ENCODE measurements around the gene HMGCS2. TPM values are rescaled to one million over a fixed set of nuclear protein-coding genes. Genes with fewer than 3 reads are reported as not detected.
"Not testable (repeated sequence)": the region's sequence is repeated elsewhere in the genome, so short reads cannot be mapped to it uniquely, and the experiment has no call there.

HMGCS2 gene
- total RNA-seq, 2 donors from 2014 or later, result not detected

- DNase-seq (ENCODE audit: low spot score), result peak; percentile 94
- intact Hi-C loops (cut with DNase I), result no loop called here
These were observed 56.2 kb downstream of the HMGCS2 start for GRCh38 chr1:119712342-119713038.

GRCh38 chr1:119711804-119712341 is 56.8 kb downstream of the HMGCS2 start, which contains the start of gene PHGDH:
PHGDH (plus strand) TSS chr1:119711934; CDS start chr1:119712023, 89 bp downstream.
- intact Hi-C loops (cut with DNase I), result no loop called here
- DNase-seq (ENCODE audit: low spot score), result peak; percentile 90

DNA sequence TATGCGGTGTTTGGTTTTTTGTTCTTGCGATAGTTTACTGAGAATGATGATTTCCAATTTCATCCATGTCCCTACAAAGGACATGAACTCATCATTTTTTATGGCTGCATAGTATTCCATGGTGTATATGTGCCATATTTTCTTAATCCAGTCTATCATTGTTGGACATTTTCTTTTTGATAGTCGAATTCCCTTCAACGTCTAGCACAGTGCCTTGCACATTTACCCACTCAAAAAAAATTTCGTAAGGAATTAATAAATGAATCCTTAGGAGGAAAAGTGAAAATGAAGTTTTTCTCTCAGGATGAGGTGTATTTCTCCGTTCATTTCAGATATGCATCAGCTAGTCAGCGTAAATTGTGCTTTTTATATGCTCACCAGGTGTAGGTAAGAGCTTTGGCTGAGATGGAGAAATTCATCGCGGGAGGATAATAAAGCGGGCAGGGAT is 57.3 kb downstream of the HMGCS2 start:
- intact Hi-C loops (cut with DNase I), result not testable (repeated sequence)

GRCh38 chr1:119706599-119706998 is 62.1 kb downstream of the HMGCS2 start:
- DNase-seq (ENCODE audit: low spot score); intact Hi-C loops (cut with DNase I): not testable (repeated sequence)

More for the DNA sequence above, 57.3 kb downstream of the HMGCS2 start:
- DNase-seq (ENCODE audit: low spot score), result not testable (repeated sequence)

- no peak for DNase-seq (ENCODE audit: low spot score)
- intact Hi-C loops (cut with DNase I), result no loop called here
These were observed 64.8 kb downstream of the HMGCS2 start for GRCh38 chr1:119703666-119704450.

GRCh38 chr1:119702384-119702783 is 66.3 kb downstream of the HMGCS2 start:
- intact Hi-C loops (cut with DNase I), result no loop called here
- no peak for DNase-seq (ENCODE audit: low spot score)

DNA sequence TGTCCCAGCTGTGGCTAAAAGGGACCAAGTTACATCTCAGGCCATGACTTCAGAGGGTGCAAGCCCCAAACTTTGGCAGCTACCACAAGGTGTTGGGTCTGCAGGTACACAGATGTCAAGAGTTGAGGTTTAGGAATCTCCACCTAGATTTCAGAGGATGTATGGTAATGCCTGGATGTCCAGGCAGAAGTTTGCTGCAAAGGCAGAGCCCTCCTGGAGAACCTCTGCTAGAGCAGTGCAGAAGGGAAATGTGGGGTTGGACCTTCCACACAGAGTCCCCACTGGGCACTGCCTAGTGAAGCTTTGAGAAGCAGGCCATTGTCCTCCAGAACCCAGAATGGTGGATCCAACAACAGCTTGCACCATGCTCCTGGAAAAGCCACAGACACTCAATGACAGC is 67.0 kb downstream of the HMGCS2 start:
- intact Hi-C loops (cut with DNase I), result no loop called here
- DNase-seq (ENCODE audit: low spot score), result no peak

DNA sequence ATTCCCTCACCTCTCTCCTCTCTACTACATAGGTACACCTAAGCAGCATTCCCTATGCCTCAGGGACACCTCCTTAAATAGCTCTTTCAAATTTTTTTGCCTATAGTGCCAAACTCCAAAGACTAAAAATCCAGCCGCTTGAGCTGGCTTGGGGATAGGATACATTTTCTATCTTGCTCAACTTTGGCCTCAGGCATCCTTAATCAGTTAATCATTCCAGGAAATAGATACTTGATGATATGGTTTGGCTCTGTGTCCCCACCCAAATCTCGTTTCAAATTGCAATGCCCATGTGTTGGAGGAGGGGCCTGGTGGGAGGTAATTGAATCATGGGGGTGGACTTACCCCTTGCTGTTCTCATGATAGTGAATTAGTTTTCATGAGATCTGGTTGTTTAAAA is 68.4 kb downstream of the HMGCS2 start:
- DNase-seq (ENCODE audit: low spot score), result no peak
- intact Hi-C loops (cut with DNase I), result no loop called here

Other genes starting within 250 kb of the HMGCS2 start
- gene ZNF697, start 120.6 kb downstream of the HMGCS2 start, total RNA-seq, result 1 to 10 TPM; 5.0 to 5.9 TPM
- gene PHGDH, start 57.0 kb downstream of the HMGCS2 start, total RNA-seq, result 10 to 100 TPM; 27.8 to 86.4 TPM
- gene REG4, start 42.6 kb upstream of the HMGCS2 start, total RNA-seq, result not detected
- not detected for gene ADAM30, start 127.6 kb upstream of the HMGCS2 start, total RNA-seq

Measured in posterior vena cava (tissue), 2 donors.